SK-N-SH (cell line): ENCODE measurements around the gene IL18. TPM values are rescaled to one million over a fixed set of nuclear protein-coding genes. Genes with fewer than 3 reads are reported as not detected.

Source experiments
- CTCF ChIA-PET: fragments of 300-600, 350-600 bp; formaldehyde crosslinking; extraction: SDS; loops from one replicate; lab custom pipeline; 2021; lab: Yijun Ruan, JAX
- POLR2A ChIA-PET: fragments of 350-600 bp; sonication (Branson Sonifier 250); formaldehyde crosslinking; extraction: SDS; loops from one replicate; lab custom pipeline; 2020; ENCODE audit warnings: antibody characterized with exemption, inconsistent platforms; lab: Yijun Ruan, JAX
- DNase-seq: peaks from one replicate; pipeline ENCODE4 v3.0.0; 2012
- H2AFZ ChIP-seq: fragments of 200-600 bp; sonication (generic); 2 replicates; pipeline ENCODE4 v1.8.1; 2016; ENCODE audit warnings: antibody characterized with exemption, mild to moderate bottlenecking, low read depth
- H3F3A ChIP-seq: fragments of 200-600 bp; sonication (generic); replicated peaks from 2 replicates; pipeline ENCODE3; 2016; ENCODE audit warnings: antibody characterized with exemption, mild to moderate bottlenecking; ENCODE audit not compliant: insufficient read depth
- H3K27ac ChIP-seq, 2 experiments: fragments of 200-500 bp in 1 of 2; fragments of 200-600 bp in 1 of 2; sonication (Bioruptor generic) in 1 of 2; sonication (generic), shearing (Covaris generic) in 1 of 2; 2 replicates each; pipeline versions ENCODE4 v1.5.1 to v1.6.1; 2014 to 2016; ENCODE audit warnings: low read depth in 2 of 2, inconsistent platforms in 1 of 2, low read length in 1 of 2, mild to moderate bottlenecking in 1 of 2, mixed read lengths in 1 of 2
- H3K27me3 ChIP-seq: fragments of 200-600 bp; sonication (generic), shearing (Covaris generic); 2 replicates; pipeline ENCODE4 v1.6.1; 2016; ENCODE audit warnings: mixed run types; ENCODE audit not compliant: insufficient read depth
- H3K36me3 ChIP-seq, 2 experiments: fragments of 200-500 bp in 1 of 2; fragments of 200-600 bp in 1 of 2; sonication (Bioruptor generic) in 1 of 2; sonication (generic) in 1 of 2; replicated peaks in 1 of 2; 2 replicates each; pipeline versions ENCODE3 to v1.5.1; 2014 to 2016; ENCODE audit warnings: low read length in 1 of 2, mild to moderate bottlenecking in 1 of 2; ENCODE audit not compliant: insufficient read depth in 2 of 2, control insufficient read depth in 1 of 2
- H3K4me1 ChIP-seq, 2 experiments: fragments of 200-500 bp in 1 of 2; fragments of 200-600 bp in 1 of 2; sonication (Bioruptor generic) in 1 of 2; sonication (generic), shearing (Covaris generic) in 1 of 2; 2 replicates each; pipeline versions ENCODE4 v1.5.1 to v1.6.1; 2014 to 2016; ENCODE audit warnings: low read depth in 1 of 2, low read length in 1 of 2, mixed run types in 1 of 2; ENCODE audit not compliant: insufficient read depth in 2 of 2, control insufficient read depth in 1 of 2
- H3K4me2 ChIP-seq: fragments of 200-600 bp; sonication (generic), shearing (Covaris generic); 2 replicates; pipeline ENCODE4 v1.6.1; 2017; ENCODE audit warnings: mixed run types
- H3K4me3 ChIP-seq, 2 experiments: fragments of 200-500 bp in 1 of 2; fragments of 200-600 bp in 1 of 2; sonication (Bioruptor generic) in 1 of 2; sonication (generic), shearing (Covaris generic) in 1 of 2; 2 replicates each; pipeline versions ENCODE4 v1.5.1 to v1.8.1; 2014 to 2016; ENCODE audit warnings: low read depth in 2 of 2, inconsistent platforms in 1 of 2, low read length in 1 of 2, mild to moderate bottlenecking in 1 of 2, mixed read lengths in 1 of 2, moderate library complexity in 1 of 2
- H3K79me2 ChIP-seq: fragments of 200-600 bp; sonication (generic); 2 replicates; pipeline ENCODE4 v1.8.1; 2017; ENCODE audit warnings: mild to moderate bottlenecking; ENCODE audit not compliant: insufficient read depth
- H3K9ac ChIP-seq: fragments of 200-600 bp; sonication (generic); 2 replicates; pipeline ENCODE4 v1.6.1; 2017; ENCODE audit warnings: mixed run types
- H3K9me2 ChIP-seq: fragments of 200-600 bp; sonication (generic); 2 replicates; pipeline ENCODE4 v1.6.1; 2017; ENCODE audit warnings: mixed run types
- H3K9me3 ChIP-seq: fragments of 200-600 bp; sonication (generic); 2 replicates; pipeline ENCODE4 v1.6.1; 2017; ENCODE audit warnings: mixed run types, mild to moderate bottlenecking, moderate library complexity
- H4K20me1 ChIP-seq: fragments of 200-600 bp; sonication (generic); 2 replicates; pipeline ENCODE4 v1.6.1; 2017; ENCODE audit warnings: mild to moderate bottlenecking, mixed run types; ENCODE audit not compliant: insufficient read depth
- CTCF ChIP-seq: fragments of 200-600 bp; sonication (generic); IDR thresholded peaks from 2 replicates; pipeline ENCODE4 v1.6.1; 2017; ENCODE audit warnings: antibody characterized with exemption, mild to moderate bottlenecking, moderate library complexity
- ELF1 ChIP-seq: IDR thresholded peaks from 2 replicates; pipeline ENCODE4 v1.4.0; 2012
- FOXJ3 ChIP-seq: sonication (generic); formaldehyde crosslinking; IDR thresholded peaks from 2 replicates; pipeline ENCODE4 v1.5.1; 2020; ENCODE audit warnings: mild to moderate bottlenecking, missing genetic modification reagents
- GATA2 ChIP-seq: sonication (generic); formaldehyde crosslinking; IDR thresholded peaks from 2 replicates; pipeline ENCODE4 v1.5.0; 2020; ENCODE audit warnings: mild to moderate bottlenecking, missing genetic modification reagents
- JUND ChIP-seq: IDR thresholded peaks from 2 replicates; pipeline ENCODE4 v1.4.0; 2012
- MXI1 ChIP-seq: IDR thresholded peaks from 2 replicates; pipeline ENCODE4 v1.6.1; 2012; ENCODE audit warnings: mild to moderate bottlenecking, low read depth, low read length, improper control_type of control experiment
- NRF1 ChIP-seq: IDR thresholded peaks from 2 replicates; pipeline ENCODE4 v1.6.1; 2012; ENCODE audit warnings: low read depth, mild to moderate bottlenecking, low read length
- PBX3 ChIP-seq: IDR thresholded peaks from 2 replicates; pipeline ENCODE4; 2012
- POLR2AphosphoS5 ChIP-seq: IDR thresholded peaks from 2 replicates; pipeline ENCODE4 v1.6.1; 2012; ENCODE audit warnings: low read depth, low read length
- RCOR1 ChIP-seq: fragments of 150-350 bp; IDR thresholded peaks from 2 replicates; pipeline ENCODE4 v1.6.1; 2017; ENCODE audit warnings: antibody characterized with exemption, low read length
- RXRA ChIP-seq: IDR thresholded peaks from 2 replicates; pipeline ENCODE4 v1.4.0; 2012; ENCODE audit warnings: low read depth, mild to moderate bottlenecking, borderline replicate concordance
- TEAD4 ChIP-seq: IDR thresholded peaks from 2 replicates; pipeline ENCODE4 v1.4.0; 2012; ENCODE audit warnings: mild to moderate bottlenecking, borderline replicate concordance; ENCODE audit not compliant: insufficient read depth
- USF1 ChIP-seq: IDR thresholded peaks from 2 replicates; pipeline ENCODE4 v1.4.0; 2012; ENCODE audit warnings: low read depth, borderline replicate concordance
- WGBS: methylation state at CpG from one replicate; pipeline ENCODE4 v1.1.6; 2017; ENCODE audit warnings: low lambda C conversion rate; 5-methylcytosine and 5-hydroxymethylcytosine counted together
- polyA plus RNA-seq, 3 experiments: library from polyadenylated mRNA; depleted of rRNA; stranded (reverse); fragments of >200 nt; gene quantifications; 2 replicates each; pipeline ENCODE4 v1.2.3, GENCODE V29; 2012
- TF ChIP-seq, protein P1 (sequence below): IDR thresholded peaks from 2 replicates; pipeline ENCODE4 v1.4.0; 2012; ENCODE audit warnings: low read depth
- TF ChIP-seq, protein P2 (sequence below): fragments of 150-350 bp; IDR thresholded peaks from 2 replicates; pipeline ENCODE4 v1.6.1; 2017; ENCODE audit warnings: antibody characterized with exemption, low read length, low read depth, borderline replicate concordance

IL18 gene
- polyA plus RNA-seq, 1 of the 3 experiments (the other 2 are of a cell fraction): 0.28 TPM

GRCh38 chr11:112100462-112100861 is 63.4 kb downstream of the IL18 start:
- Histone ChIP-seq H3K4me1 (no peaks in the 10 kb centered on the region), H3K36me3 (peaks cover 8 to 9% of the 10 kb centered on the region in 2 experiments), H3K9me2 (no peaks in the 10 kb centered on the region), H3K79me2 (no peaks in the 10 kb centered on the region; the same call in 1 of the 2 replicates), H3K27ac (no peak overlapping the region), H3K27me3 (no peaks in the 10 kb centered on the region), H3K9ac (no peak overlapping the region), H3K4me3 (no peak overlapping the region), H3K4me2 (no peak overlapping the region), H3F3A (no peaks in the 10 kb centered on the region), H4K20me1 (no peaks in the 10 kb centered on the region), H3K9me3 (no peaks in the 10 kb centered on the region), H2AFZ (no peak overlapping the region)
- DNase-seq: no peak
- no peak for TF ChIP-seq JUND
- no peak for TF ChIP-seq ELF1
- TF ChIP-seq FOXJ3 (CRISPR knock-in tag): no peak
- TF ChIP-seq CTCF: no peak
- TF ChIP-seq PBX3: no peak
- TF ChIP-seq NRF1: no peak
- no peak for TF ChIP-seq GATA2
- TF ChIP-seq, protein P1, sequence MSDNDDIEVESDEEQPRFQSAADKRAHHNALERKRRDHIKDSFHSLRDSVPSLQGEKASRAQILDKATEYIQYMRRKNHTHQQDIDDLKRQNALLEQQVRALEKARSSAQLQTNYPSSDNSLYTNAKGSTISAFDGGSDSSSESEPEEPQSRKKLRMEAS: no peak
- no peak for TF ChIP-seq RCOR1
- TF ChIP-seq TEAD4: no peak
- TF ChIP-seq, protein P2, sequence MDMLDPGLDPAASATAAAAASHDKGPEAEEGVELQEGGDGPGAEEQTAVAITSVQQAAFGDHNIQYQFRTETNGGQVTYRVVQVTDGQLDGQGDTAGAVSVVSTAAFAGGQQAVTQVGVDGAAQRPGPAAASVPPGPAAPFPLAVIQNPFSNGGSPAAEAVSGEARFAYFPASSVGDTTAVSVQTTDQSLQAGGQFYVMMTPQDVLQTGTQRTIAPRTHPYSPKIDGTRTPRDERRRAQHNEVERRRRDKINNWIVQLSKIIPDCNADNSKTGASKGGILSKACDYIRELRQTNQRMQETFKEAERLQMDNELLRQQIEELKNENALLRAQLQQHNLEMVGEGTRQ: no peak
- no peak for TF ChIP-seq USF1
- TF ChIP-seq POLR2AphosphoS5: no peak
- TF ChIP-seq MXI1: no peak
- TF ChIP-seq RXRA: no peak
- CTCF ChIA-PET: interaction anchor here (1.3 to 2.2 kb wide), 2 partner anchors 13 to 75 kb away, joined by 3 to 12 read pairs; partner anchors contain the start of gene BCO2
- 76% methylated on average over 2 of the region's 2 CpGs for WGBS
- POLR2A ChIA-PET: interaction anchor here (0.6 kb wide), 1 partner anchor 16 kb away, joined by 4 read pairs; no protein-coding TSS in a partner anchor
